Measurements from ENCODE around the gene CACNG4.

CACNG4 gene

DNA sequence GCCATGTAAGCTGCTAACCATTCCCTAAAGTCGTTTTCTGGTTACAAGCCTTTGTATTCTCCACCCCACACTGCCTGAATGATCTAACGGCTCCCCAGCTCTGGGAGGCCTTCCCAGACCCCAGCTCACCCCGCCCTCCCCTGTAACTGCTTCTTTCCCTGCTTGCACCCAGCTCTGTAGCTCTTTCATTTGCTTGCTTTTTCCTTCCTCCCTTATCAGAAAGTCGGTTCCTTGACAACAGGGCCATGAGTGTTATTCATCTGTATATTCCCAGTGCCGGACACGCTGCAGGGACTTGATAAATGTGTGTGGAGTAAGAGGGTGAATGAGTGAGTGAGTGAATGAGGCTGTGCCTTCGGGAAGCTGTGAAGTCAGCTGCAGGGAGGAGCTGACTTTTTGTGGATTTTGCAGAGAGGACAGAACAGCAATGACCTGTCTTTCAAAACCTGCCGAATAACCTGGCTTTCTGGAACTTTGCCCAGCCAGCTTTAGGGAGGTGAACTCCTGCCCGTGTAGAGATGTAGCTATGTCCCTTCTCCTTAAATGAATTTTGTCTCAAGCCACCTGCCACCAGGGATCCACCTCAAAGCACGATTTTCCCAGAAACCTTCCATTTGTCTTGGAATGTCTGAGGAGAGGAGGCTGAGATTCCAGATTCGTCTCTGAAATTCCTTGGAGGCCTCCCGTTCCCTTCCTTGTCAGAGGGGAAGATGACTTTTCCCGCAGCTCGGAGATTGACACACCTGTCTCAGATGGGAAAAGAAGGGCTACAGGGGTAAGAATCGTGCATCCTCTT, 20.0 kb upstream of the CACNG4 start:
- DNase-seq (ENCODE audit: low spot score): no peak
- peak; percentile 65 for FAIRE-seq

DNA sequence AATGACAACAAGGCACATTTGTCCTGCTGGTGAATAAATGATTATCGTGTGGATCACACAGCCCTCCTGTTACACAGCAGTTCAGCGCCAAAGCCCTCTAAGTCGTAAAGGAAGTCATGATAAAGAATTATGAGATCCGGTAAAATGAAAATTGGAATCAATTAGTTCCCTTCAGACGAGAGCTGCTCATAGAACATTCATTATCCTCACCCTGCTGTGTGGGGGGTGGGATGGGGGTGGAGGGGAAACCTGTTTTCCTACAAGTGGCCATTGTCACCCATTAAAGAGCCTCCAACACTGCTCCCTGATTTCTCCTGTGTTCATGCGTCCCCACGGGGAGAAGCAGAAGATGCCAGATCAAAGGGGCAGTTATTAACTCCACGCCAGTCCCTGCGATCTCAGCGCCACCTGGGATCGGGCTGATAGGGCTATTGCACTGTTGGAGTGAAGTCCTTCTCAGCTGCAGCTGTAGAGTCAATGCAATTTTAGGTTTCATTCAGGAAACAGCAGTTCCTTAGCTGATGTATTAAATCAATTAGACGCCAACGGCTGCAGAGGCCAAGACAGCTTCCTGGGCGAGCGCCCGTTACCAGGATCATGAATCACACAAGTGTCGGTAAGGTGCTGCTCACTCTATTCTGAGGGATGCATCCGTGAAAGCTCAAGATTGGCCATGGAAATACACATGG, 19.2 kb upstream of the CACNG4 start:
- DNase-seq (ENCODE audit: low spot score) (peak; percentile 58), FAIRE-seq (peak; percentile 88)

DNA sequence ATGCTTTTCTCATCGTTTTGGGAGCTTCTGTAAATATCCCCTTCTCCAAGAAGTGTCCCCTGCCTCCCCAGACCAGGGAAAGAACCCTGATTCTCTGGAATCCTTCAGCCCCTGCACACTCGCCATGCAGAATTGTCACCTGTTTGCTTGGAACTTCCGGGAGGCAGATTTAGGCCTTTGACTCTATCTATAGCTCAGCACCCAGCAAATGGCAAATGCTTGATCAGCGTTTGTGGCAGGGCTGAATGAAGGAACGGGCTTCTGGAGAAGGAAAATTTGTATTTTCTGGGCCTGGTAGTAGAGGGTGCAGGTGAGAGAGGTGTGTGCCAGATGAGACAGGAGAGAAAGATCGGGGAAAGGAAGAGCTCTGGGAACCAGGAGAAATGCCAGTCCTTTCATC, 18.3 kb upstream of the CACNG4 start:
- DNase-seq (ENCODE audit: low spot score): no peak
- FAIRE-seq: peak; percentile 27

DNA sequence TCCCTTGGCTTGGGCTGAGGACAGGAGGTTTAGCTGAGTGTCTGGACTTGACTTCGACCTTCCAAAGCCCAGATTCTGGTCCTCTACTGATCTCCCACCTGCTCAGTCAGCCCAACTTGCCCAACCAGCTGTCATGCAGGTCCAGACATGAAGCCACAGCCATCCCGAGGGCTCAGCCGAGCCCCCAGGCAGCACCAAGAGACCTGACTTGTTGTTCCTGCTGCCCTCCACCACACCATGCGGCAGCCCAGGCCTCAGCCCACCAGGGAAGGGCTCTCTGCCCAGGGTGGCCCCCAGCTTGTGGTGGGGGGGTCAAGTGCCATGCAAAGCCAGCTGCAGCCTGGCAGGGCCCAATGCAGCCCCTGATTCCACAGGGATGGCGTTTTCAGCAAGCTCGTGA, 17.2 kb upstream of the CACNG4 start:
- no peak for DNase-seq (ENCODE audit: low spot score)
- no peak for FAIRE-seq

GRCh38 chr17:66948061-66948750, 16.3 kb upstream of the CACNG4 start:
- DNase-seq (ENCODE audit: low spot score): no peak
- no peak for FAIRE-seq

- peak; percentile 76 for DNase-seq (ENCODE audit: low spot score)
- peak; percentile 87 for FAIRE-seq
Measured at GRCh38 chr17:66949501-66949900, 15.0 kb upstream of the CACNG4 start.

DNA sequence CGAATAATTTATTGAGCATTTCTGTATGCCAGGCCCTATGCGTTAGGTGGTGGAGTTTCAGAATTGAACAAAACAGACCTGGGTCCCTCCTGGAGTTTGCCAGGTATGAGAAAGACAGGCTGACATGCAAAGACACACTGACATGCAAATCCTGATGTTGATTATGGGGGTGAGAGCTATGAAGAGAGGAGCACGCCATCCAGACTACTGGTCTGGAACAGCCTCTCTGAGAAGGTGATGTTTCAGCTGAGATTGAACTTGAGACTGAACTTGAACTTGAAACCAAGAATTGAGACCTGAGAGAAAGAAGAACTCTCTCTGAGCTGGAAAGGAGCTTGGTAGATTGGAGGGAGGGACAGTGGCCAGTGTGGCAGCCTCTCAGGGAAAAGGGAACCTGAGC, 14.2 kb upstream of the CACNG4 start:
- FAIRE-seq (no peak), DNase-seq (ENCODE audit: low spot score) (no peak)

GRCh38 chr17:66950886-66951604, 13.5 kb upstream of the CACNG4 start:
- DNase-seq (ENCODE audit: low spot score): no peak

DNA sequence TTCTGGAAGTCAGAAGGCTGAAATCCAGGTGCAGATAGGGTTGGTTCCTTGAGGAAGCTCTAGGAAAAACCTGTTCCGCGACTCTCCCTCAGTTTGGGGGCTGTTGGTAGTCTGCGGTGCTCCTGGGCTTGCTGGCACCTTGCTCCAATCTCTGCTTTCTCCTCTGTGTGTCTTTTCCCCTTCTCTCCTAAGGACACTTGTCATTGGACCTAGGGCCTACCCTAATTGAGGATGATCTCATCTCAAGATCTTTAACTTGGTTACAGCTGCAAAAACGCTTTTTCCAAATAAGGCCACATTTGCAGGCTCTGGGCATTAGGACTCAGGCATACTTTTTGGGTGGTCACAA, 12.9 kb upstream of the CACNG4 start:
- DNase-seq (ENCODE audit: low spot score) (no peak), FAIRE-seq (no peak)

More at GRCh38 chr17:66950886-66951604, 13.5 kb upstream of the CACNG4 start:
- FAIRE-seq: peak; percentile 89

- FAIRE-seq (peak; percentile 99), DNase-seq (ENCODE audit: low spot score) (peak; percentile 91)
Measured at GRCh38 chr17:66952031-66952524, 12.4 kb upstream of the CACNG4 start.

DNA sequence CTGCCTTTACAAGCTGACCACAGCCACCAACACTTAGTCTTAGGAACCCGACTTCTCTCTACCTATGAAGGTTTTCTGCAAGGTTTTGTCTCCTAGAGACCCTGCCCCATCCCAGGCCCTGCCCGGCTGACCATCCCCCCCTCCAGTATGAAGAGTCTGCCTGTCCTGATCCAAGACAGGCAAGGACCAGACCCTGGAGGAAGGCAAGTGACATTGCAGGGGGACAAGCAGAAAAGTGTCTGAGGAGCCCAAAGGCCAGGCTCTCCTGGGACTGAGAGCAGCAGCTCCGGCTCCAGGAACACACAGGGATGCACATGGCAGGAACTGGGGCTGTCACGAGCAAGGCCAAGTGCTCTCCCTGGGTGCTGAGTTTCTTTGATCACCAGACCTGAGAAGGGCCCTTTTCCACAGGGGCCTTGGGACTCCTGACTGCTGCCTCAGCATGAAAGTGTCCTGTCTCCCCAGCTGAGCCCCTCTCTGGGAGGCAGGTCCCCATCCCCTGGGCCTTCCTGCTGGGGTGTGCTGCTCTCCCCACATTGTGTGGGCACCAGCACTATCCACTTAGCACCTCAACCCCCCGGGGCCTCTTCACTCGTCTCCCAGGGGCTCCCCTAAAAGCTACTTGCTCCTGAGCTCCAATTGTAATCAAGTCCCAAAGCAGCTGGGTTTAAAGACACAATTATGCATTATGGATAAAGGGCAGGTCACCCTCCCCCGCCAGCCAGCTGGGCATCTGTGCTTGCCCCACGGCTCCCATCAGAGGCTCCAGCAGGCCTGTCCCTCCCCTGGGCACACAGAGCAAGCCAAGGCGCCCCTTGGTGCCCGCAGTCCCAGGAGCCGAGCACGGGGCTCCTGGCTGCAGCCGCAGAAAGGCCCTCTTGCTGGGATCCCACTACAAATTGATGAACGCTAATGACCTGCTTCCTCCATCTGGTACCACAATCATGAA, 11.6 kb upstream of the CACNG4 start:
- peak; percentile 52 for DNase-seq (ENCODE audit: low spot score)
- FAIRE-seq: no peak

DNA sequence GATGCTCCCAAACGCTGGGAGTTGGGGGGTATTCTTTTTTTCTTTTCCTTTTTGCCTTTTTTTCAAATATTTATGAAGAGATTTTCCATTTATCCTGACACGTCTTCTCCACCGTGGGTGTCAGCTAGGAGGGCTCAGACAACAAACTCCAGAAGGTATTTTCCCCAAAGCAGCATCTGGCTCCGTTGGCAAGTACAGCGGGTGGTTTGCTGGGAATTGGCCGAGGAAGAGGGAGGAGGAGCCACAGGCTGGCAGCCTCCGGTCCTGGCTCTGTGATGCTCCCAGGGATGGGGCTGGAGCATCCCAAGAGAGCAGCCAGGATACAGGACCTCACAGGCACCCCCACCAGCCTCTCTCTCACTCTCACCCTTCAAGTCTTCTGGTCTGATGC, 10.9 kb upstream of the CACNG4 start:
- DNase-seq (ENCODE audit: low spot score): no peak
- FAIRE-seq: no peak

DNA sequence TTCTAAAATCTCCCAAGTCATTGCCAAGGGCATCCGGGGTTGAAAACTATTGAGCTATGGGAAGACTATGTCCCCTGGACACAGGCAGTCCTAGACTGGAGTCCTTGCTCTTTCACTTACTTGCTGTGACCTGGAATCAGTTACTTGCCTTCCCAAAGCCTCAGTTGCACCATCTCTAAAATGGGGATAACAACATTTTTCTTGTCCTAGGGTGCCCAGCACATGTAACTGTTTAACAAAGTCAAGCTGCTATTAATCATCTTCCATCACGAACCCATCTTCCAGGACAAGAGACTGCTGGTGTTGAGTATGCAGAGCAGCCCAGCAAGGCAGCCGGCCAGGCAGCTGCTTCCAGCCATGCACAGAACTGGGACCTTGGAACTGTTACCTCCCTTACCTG, 9.9 kb upstream of the CACNG4 start:
- no peak for DNase-seq (ENCODE audit: low spot score)
- no peak for FAIRE-seq

GRCh38 chr17:66955821-66956220, 8.7 kb upstream of the CACNG4 start:
- no peak for DNase-seq (ENCODE audit: low spot score)
- no peak for FAIRE-seq

DNA sequence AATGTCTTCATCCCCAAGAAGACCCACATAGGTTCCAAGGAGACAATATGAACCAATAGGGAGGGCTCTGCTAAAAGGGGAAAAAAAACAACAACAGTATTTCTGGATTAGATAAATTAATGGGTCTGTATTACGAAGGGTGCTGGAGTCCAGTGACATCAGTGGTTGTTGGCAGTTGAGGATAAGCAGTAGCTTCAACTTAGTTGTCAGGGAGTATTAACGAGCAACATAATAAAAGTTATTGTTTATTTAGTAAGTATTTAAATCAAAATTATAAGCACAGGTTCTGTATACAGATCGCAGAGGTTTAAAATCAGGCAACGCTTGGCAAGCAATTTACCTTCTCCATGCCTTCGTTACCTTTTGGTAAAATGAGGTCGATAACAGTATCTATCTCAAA, 7.6 kb upstream of the CACNG4 start:
- DNase-seq (ENCODE audit: low spot score) (no peak), FAIRE-seq (no peak)

GRCh38 chr17:66957343-66957742, 7.2 kb upstream of the CACNG4 start:
- FAIRE-seq (peak; percentile 67), DNase-seq (ENCODE audit: low spot score) (no peak)

DNA sequence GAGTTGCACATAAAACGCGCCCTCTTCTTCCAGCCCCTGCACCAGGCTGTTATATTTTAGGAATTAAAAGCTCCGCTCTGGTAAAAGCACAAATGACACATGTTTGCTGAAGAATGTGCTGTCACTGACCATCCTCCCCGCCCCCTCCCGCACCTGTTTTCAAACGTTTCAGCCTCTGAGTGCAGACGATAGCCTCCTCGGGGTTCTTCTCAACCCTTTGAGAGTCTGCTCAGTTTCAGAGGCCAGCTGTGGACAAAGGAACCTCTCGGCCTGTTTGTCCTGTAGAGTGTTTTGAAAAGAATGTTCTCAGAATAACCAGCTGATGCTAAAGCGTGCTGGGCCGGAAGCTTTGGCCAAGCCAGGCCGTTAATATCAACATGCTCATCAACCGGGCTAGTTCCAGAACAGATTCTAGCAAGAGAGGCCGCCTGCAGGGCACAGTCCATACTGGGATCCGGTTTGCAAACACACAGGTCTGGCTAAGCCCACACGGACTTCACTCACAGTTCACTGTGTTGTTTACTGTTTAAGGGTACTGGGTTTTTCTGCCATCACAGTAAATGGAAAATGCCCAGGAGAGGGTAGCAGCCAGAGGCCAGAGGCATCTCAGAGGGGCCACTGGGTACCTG, 6.4 kb upstream of the CACNG4 start:
- FAIRE-seq (no peak), DNase-seq (ENCODE audit: low spot score) (no peak)

DNA sequence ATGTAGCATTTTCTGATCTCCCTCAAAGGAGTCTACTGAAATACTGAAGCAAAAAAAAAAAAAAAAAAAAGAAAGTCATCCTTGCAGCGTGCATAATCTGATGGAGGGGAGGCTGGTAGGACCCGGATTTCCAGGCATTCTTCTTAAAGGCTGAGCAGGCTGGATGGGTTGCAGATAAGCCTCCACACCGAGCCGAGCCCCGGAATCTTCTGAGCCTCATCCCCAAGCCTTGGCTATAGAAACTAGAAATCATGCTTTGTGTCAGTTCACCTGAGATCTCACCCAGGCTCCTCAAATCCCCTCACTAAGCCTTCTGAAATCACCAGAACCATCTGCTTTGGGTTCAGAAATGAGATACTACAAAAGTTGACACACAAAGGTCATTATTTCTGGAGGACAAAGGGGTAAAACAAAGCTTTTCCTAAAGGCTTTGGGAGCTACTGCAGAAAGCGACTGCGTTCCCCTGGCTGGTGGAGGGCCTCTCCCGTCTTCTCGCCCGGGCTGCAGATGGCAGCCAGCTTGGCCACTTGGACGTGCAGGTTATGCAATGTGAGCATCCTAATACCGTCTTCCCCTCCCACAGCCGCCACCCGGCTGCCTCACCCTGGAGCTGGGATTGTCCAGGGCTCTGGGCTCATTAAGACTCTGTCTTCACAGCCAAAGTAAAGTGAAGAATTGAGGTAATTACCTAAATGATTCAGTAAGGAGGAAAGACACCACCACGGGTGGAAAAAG, 4.7 kb upstream of the CACNG4 start:
- FAIRE-seq (no peak), DNase-seq (ENCODE audit: low spot score) (no peak)

DNA sequence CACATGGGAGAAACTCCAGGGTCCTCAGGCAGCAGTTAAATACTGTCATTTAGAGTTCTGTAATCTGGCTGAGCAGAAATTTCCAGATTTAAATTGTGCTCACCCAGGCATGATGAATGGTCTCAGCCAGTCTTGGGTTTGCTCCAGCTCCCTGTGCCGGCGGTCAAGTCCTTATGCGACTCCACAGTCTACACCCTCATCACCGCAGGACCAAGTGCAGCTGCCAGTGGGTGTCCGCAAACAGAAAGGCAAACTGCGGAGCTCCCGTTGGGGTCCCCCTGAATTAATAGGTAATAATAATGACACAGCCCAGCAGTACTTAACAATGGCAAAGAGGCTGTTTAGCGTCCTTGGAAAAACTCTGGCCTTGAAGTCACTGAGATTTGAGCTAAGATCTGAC, 3.9 kb upstream of the CACNG4 start:
- FAIRE-seq (no peak), DNase-seq (ENCODE audit: low spot score) (no peak)

All from urothelium cell line (cell line).